Activated CD4-positive, alpha-beta T cell treated with anti-CD3 and anti-CD28 coated beads, Interleukin-2, amount 50 U/mL, for 4 hours (primary cell): ENCODE data around the gene TMA16.
"Not testable (repeated sequence)": the region's sequence is repeated elsewhere in the genome, so short reads cannot be mapped to it uniquely, and the experiment has no call there.

Experiments
- DNase-seq, 2 experiments: peaks; one replicate each; pipeline ENCODE4 v3.0.0-alpha.2; 2020

TMA16 gene

DNA sequence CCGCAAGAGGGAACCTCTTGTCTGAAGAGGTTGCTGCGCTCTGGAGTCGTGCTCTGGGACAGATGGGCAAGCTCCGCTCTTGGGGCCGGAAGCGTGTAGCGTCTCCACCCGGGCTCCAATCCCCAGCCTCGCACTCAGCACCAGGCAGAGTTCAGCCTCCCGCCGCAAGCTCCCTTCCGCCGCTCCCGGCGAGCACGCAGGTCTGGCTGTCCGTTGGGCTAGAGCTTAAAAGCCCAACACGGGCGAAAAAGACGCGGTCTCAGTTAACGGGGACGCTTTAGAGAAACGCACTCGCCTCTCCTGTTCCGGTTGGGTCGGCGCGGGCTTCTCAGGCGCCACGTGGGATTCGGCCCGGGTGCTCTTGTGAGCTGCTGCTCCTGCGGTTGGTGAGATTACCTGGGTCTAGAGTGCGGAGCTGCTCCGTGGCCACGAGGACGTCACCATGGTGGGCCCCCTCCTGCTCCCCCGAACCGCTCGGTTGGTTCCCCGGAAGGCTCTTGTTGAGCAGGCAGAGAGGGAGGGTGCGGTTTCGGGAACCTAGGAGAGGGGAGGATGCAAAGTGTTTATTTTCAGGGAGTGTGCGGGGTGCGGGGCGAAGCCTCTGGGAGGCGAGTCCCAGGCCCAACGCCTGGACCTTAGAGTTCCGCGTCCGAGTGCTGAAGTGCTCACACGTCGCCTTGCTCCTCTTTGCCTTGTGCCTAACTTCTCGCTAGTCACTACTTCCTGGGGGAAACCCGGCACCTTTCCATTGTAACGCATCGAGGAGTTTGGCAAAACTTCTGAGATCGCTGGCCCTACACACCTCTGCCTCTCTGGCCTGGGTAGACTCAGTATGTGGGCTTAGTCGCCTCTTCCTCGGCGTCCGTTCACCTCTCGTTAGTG, at the start of gene TMA16:
Gene TMA16 (plus strand): TSS at position 331 of the 882 bp plus-strand sequence. CDS start 112 bp downstream, at position 443.
- DNase-seq, result peak; percentile 74 to 77

DNA sequence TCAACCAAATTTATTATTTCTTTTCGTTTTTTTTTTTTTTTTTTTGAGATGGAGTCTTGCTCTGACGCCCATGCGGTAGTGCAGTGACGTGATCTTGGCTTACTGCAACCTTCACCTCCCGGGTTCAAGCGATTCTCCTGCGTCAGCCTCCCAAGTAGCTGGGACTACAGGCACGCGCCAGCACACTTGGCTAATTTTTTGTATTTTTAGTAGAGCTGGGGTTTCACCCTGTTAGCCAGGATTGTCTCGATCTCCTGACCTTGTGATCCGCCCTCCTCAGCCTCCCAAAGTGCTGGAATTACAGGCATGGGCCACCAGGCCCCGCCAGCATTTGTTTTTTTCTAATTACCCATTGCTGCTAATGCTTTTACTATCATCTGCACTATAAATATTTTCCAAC, 47.5 kb upstream of the TMA16 start:
- not testable (repeated sequence) for DNase-seq

DNA sequence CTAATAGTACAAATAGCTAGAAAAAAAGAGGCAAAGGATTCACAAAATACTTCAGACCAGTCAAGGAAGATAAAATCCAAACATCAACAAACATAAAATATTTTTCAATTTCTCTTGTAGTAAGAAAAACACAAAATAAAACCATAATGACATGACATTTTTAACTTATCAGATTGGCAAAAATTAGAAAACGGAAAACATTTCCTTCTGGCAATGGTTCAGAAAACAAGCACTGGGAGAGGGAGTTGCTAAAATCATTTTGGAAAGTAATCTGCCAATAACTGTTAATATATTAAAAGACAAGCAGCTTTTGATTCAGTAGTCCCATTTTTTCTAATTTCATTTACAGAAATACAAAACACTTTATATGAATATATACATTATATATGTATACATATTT, 47.0 kb upstream of the TMA16 start:
- no peak for DNase-seq

DNA sequence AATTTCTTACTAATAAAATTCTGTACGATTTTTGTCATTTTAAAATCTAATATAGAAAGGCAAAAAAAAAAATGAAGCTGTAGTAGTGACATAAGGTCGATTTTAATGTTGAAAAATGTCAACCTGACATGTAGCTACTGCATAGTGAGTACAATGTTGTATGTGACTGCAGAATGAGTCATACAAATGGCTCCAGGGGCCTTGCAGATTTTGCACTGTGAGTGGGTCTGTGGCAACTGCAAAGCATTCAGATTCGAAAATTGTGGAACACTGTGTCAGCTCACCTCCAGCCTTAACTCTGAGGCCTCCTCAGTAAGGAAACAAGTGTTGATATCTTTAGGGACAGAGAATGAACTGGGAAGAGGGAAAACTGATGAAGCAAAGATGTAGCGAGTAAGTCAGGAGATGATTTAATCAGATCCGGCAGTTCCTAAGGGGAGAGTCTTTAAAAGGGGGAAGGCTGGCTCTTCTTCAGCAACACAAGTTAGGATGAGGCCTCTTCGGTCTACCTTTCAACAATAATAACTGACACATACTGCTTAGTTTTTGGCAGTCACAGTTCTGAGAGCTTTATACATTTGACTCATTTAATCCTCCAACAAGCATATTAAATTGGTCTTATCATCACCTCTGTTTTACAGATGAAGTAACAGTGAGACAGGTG, 45.8 kb upstream of the TMA16 start:
- DNase-seq, result no peak

DNA sequence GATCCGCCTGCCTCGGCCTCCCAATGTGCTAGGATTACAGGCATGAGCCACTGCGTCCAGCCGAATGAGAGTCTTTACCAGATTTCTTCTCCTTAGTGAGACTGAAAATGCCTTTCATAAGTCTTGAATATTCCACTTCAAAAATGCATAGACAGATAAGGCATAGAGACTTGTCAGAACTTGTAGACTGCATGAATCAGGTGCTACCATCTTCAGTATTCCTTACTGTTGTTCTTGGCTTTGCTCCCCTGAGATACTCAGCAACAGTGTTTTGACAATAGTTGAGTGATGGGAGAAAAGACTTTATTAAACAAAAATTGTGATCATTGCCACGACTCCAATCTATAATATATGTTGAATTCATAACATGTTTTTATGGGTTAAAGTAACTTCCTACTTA, 31.9 kb upstream of the TMA16 start:
- no peak for DNase-seq

DNA sequence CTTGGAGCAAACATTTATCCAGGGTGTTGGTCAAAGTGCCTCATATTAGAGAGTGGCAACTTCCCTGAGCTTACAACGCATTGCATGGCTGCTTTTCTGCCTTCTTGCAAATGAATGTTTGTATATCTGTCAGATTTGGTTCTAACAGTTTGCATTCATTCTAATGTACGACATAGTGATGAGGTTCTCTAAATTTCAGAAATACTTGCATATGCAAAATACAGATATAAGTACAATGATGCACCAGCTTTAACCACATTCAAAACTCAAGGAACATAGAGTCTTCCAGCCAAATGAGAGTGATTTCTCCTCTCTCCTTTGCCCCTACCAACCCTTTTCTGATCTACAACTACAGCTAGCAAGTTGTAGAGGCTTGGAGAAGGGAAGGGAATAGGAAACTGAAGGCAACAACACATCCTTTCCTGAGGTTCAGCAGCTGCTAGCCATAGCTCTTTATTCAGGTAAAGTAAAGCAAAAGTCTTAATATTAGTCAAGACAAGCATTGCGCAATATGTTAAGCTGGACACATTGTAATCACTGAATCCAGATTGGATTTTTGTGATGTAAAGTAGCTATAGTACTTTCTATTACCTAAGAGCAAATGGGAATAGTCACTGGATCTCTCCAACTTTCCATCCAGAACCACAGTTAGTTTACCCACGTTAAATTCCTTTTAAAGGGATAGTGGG, 27.3 kb upstream of the TMA16 start:
- no peak for DNase-seq

DNA sequence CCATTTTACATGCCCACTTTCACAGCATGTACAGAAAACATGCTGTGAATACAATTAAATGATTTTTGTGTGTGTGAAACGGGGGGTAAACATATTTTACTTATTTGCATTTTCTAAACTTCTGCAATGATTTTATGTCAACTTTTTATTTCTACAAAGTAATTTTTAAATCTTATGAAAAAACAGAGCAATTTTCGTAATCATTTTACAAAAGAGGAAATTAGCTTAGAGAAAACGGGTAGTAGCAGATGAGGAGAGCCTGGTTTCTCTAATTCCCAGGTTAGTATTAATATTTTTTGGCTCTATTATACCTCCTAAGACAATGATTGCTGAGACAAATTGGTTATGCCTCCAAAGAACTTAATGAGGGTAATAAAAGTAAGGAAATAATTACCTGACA, 24.1 kb upstream of the TMA16 start:
- no peak for DNase-seq

DNA sequence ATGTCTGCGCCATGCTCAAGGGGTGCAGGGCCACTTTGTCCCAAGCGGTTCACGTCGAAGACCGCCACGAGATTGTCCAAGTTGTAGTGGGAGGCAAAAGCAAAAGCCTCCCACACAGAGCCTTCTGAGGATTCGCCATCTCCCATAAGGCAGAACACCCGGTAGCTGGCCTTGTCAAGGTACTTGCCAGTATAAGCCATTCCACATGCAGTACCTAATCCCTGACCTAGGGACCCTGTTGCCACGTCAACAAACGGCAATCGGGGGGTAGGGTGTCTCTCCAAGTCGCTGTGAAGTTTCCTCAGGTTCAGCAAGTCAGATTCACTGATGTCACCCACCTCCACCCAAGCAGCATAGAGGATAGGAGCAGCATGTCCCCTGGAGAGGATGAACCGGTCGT, 21.4 kb upstream of the TMA16 start:
- DNase-seq, result no peak

DNA sequence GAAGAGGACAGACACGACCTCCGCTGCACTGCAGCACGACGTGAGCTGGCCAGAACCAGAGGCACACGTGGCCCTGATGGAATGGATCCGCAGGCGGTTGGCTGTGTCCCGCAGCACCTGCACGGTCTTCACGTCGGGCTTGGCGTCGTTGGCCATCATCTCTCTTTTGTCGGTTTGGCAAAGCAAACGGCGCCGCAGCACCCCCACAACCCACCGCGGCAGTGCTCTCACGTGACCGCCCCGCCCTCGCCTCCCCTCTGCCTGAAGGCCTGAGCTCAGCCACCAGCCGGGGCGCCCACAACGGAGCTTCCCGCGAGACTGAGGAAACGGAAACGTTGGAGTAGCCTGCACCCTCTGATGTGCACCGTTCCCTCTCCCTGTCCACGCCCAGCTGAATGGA, 20.9 kb upstream of the TMA16 start, which contains the start of gene TKTL2:
Gene TKTL2 (minus strand): TSS at position 179 of the 400 bp plus-strand sequence. CDS start 20 bp downstream, at position 159.
- DNase-seq, result no peak

DNA sequence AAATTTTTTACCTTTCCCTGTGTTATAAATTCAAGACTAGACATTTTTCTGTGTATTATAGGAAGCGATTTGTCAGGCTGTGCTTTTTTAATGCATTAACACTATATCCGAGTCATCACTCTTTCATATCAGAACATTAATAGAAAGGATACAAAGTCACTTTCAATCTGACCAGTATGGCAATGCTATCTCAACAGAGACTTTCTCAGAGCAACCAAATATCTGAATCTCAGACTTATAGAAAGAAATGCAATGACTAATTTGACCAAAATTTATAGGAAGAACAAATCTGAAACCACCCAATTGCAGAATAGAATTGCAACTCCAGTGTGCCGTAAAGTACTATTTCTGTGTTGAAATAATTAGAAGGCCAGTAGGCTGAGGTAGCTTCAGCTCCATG, 20.5 kb upstream of the TMA16 start:
- no peak for DNase-seq

DNA sequence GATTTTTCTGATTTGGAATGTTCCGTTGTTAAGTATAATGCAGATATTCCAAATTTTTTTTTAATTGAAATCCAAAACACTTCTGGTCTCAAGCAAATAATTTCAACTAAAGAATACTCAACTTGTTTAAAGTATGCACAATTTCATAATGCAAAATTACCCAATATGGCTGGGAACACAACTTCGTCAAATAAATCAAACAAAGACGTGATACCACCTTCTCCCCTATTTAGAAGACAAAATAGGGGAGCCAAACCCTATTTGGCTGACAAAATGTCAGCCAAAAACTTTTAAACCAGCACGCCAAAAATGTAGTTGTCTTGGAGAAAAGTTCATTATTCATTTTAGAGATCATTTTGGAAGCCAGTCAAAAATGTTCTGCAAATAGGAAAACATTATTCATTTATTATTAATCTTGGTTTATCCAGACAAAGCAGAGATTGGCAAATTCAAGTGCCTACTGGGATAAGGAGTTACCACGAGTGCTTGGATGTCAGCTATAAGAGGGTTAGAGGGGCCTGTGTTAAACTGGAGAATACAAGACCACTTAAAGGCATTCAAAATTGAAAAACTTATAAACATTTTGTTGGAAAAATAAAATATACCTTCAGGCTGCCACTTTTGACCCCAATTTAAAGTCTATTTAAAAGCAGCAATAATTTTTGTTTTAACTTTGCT, 17.6 kb upstream of the TMA16 start:
- no peak for DNase-seq

DNA sequence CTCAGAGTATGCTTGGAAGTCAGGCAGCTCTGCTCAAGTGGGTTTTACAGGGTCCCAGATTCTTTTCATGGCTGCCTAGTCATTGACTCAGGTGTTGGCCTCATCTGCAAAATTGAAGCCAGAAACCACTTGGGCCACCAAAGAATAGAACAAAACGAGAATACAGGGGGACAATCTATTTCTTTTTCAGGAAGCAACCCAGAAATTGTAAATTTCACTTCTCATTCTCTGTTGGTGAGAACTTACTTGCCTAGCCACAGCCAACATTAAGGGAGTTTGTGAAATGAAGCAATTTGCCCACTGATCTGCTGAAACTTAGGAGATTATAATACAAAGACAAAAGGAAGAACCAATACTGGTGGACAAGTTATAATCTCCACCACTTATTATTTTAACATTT, 12.3 kb upstream of the TMA16 start:
- DNase-seq, result no peak

DNA sequence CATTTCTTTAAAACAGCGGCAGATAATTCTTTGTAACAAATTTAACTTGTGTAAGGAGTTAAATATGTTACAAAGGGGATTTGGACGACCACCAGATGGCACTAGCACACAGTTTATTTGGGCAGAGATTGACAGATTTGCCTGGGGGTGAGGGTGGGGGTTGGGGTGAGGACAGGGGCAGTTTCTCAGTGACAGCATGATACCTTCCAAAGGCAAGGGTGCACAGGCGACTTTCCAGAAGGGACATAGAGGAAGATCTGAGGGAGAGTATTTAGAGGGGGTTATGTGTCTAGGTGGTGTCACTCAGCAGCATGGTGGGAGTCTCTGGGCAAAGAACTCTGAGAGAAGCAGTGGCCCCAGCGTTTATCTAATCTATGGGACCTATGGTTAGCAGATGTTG, 9.6 kb upstream of the TMA16 start:
- peak; percentile 47 to 53 for DNase-seq

DNA sequence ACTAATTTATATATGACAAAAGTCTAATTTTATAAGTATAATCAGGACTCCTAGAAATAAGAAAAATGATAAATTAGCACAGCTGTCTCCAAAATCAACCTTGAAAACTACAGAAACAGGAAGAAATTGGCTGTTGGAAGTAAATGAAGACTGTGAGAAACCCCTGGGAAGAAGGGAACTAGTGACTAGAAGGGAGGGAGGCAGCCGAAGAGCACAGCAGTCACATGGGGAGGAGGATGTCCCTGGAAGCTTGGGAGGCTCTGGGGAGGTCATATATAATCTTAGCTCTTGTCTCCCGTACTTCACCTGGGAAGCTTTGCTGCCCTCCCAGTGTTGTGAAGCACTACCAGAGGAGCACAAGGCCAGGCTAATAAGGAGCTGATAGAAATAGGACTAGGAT, 8.9 kb upstream of the TMA16 start:
- DNase-seq, result no peak

DNA sequence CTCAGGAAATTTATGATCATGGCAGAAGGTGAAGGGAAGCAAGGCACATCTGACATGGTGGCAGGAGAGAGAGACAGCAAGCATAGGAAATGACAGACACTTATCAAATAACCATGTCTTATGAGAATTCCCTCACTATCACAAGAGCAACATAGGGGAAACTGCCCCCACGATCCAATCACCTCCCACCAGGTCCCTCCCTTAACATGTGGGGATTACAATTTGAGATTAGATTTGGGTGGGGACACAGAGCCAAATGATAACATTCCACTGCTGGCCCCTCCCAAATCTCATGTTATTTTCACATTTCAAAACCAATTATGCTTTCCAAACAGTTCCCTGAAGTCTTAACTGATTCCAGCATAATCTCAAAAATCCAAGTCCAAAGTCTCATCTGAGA, 8.2 kb upstream of the TMA16 start:
- DNase-seq, result no peak

DNA sequence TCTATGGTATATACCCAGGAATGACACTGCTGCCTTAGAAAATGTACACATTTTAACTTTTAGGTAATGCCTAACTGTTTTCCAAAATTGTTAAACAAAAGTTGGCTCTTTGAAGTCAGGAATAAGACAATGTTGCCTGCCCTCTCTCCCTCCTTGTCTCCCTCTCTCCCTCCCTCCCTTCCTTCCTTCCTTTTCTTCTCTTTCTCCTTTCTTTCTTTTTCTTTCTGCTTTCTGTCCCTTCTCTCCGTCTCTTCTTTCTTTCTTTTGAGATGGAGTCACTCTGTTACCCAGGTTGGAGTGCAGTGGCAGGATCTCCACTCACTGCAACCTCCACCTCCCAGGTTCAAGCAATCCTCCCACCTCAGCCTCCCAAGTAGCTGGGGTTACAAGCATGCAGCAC, 4.6 kb upstream of the TMA16 start:
- DNase-seq, result no peak

DNA sequence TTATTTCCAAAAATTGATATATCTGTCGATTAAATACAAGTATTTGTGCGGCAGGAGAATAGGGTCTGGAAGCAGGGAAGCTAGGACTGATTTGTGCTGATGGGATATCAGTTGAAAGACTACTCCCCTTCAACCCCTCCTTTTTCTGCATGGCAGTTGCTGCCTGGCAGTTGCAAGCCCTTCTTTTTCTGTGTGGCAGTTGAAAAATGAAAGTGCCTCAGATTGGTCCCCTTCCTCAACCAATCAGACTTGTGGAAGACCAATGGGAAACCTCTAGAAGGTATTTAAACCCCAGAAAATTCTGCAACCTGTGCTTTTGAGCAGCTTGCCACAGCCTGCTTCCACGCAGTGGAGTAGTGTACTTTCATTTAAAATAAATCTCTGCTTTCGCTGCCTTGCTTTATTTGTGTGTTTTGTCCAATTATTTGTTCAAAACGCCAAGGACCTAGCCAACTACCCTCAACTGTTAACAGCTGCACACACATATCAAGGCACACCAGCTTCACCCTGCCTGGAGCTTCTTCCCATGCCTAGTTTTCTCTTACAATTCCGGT, 1.5 kb upstream of the TMA16 start:
- DNase-seq, result no peak

DNA sequence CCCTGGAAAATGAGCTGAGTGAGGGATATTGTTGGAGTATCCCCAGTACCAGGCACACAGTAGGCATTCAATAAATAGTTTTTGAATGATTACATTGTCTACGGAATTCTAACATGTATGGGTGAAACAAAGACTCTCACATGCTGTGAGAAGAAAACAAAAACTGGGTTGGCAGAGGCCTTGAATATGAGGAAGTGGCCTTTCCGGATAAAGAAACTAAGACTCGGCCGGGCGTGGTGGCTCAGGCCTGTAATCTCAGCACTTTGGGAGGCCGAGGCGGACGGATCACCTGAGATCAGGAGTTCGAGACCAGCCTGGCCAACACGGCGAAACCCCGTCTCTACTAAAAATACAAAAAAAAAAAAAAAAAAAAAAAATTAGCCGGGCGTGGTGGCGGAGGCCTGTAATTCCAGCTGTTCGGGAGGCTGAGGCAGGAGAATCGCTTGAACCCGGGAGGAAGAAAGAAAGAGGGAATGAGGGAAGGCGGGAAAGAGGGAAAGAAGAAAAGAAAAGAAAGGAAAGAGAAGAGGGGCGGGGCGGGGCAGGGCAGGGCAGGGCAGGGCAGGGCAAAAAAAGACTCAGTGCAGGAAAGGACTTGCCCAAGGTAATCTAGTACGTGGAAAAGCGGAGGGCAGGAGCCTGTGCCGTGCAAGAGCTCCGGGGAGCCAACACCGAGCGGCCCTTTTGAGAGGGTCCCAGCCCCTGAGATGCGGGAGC, 689 bp upstream of the TMA16 start:
- no peak for DNase-seq

DNA sequence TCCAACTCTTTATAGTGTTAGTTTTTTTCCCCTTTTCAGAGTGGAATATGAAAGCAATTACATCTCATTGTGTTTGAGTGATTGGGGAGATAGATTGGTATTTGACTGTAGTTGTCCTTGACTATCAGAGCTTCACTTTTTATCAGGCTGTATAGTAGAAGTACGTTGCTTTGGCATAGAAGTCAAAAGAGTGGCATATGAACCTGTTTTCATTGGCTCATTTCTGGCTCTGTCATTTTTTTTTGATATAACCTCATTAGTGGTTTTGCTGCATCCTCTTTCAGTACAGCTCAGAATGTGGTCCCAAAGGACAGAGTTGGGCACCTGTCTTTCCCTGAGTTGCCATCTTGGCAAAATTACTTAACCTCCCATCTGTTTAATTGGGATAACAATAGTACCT, 1.4 kb downstream of the TMA16 start:
- no peak for DNase-seq

DNA sequence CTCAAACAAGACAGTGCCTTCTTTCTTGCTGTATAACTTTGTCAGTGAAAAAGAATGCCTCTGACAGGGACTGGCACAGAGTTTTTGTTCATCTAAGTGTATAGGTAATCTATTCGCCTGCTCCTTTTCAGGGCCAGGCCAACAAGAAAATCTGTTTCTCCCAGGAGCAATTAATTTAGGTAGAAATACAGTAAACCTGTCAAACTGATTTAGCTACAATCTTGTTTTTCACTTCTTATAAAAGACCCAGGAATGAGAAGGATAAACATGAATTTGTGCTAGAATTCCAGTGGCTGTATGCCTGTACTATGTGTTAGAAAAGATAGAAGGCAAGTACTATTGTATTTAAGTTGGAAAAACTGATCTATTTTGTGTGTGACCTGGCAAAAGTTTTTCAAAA, 6.1 kb downstream of the TMA16 start:
- DNase-seq, result no peak

DNA sequence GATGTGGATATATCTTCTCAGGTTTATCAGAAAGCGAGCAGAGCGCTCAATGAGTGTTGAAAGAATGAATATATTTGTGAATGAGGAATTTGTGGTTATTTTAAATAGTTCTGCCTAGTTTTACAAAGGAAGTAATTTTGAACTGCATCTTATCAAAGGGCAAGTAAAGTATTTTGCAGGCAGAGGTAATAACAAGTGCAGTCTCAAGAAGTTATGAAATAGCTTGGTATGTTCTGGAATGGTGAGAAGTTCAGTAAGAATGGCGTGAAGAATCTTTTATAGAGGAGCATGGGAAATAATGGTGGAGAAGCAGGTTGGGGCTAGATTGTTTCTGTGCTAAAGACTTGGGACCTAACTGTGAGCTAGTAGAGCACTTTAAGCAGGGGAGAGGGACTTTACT, 10.9 kb downstream of the TMA16 start:
- no peak for DNase-seq

DNA sequence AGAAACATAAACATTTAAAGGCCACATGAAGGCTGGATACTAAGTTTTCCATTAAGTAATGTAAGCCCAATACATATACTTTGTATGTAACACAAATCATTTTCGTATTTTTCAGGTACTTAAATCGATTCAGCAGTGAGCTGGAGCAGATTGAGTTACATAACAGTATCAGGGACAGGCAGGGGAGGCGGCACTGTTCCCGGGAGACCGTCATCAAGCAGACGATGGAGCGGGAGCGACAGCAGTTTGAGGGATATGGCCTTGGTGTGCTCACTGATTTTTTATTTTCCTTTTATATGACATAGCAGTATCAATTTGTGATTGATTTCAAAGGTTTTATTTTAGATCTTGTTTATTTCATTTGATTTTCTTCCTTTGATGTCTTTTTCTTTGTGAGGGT, 20.7 kb downstream of the TMA16 start:
- no peak for DNase-seq
